Measurements from ENCODE around the gene RPS6KA5.

- no peak for TF ChIP-seq EZH2 (optimal IDR thresholded peaks at IDR 0.05; ENCODE audit: low read depth, low read length)
- TF ChIP-seq CTCF (IDR thresholded peaks at IDR 0.05; ENCODE audit: low read length) = no peak
These were observed 255.4 kb downstream of the RPS6KA5 start for GRCh38 chr14:90805084-90805391.
